Mammary epithelial cell (primary cell): Measurements from ENCODE around the gene LRRC72.
"Not testable (repeated sequence)": the region's sequence is repeated elsewhere in the genome, so short reads cannot be mapped to it uniquely, and the experiment has no call there.

Experiments used
- CTCF ChIP-seq, 2 donors: IDR thresholded peaks in 1 of 2; conservative IDR thresholded peaks in 1 of 2; 2 replicates each; pipeline ENCODE4 v1.5.1; 2011 to 2012; ENCODE audit warnings: inconsistent platforms in 2 of 2, low read length in 2 of 2, mild to moderate bottlenecking in 2 of 2, control low read depth in 1 of 2, low read depth in 1 of 2; ENCODE audit not compliant: insufficient read depth in 1 of 2; ENCODE audit errors: extremely low read depth in 1 of 2
- EZH2 ChIP-seq: IDR thresholded peaks from 2 replicates; pipeline ENCODE4 v1.6.1; 2012; ENCODE audit warnings: low read length, inconsistent platforms, borderline replicate concordance

DNA sequence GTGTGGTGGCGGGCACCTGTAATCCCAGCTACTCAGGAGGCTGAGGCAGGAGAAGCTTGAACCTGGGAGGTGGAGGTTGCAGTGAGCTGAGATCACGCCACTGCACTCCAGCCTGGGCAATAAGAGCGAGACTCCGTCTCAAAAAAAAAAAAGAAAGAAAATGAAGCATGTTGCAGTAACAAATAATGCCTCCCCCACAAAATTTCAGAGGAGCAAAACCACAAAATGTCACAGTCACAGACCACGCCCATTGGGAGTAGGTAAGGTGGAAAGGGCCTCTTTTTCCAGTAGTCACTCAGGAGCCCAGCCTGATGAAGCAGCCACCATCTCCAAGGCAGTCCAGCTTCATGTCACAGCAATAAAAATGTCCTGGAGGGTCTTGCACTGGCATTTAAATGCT, 20.2 kb upstream of the LRRC72 start:
- not testable (repeated sequence) for TF ChIP-seq CTCF (conservative IDR thresholded peaks at IDR 0.05 in 1 of 2, IDR thresholded peaks at IDR 0.05 in 1 of 2; ENCODE audit: extremely low read depth in 1 of 2, insufficient read depth in 1 of 2, low read depth in 1 of 2, low read length in 2 of 2); EZH2
